HL-60 (cell line): ENCODE measurements around the gene CLSTN2.

Source experiments
- SPI1 ChIP-seq: IDR thresholded peaks from 2 replicates; pipeline ENCODE4 v1.6.1; 2012; ENCODE audit warnings: low read depth, mild to moderate bottlenecking, borderline replicate concordance
- TF ChIP-seq, protein P1 (sequence below): IDR thresholded peaks from one replicate; pipeline ENCODE4 v1.5.1; 2011; ENCODE audit warnings: low read length, control low read depth, inconsistent platforms; ENCODE audit not compliant: insufficient read depth
- TF ChIP-seq, protein P2 (sequence below): IDR thresholded peaks from 2 replicates; pipeline ENCODE4 v1.6.1; 2012; ENCODE audit warnings: low read depth; ENCODE audit not compliant: insufficient replicate concordance

GRCh38 chr3:140189267-140189666 lies 254.3 kb downstream of the CLSTN2 start:
- TF ChIP-seq, protein P1, sequence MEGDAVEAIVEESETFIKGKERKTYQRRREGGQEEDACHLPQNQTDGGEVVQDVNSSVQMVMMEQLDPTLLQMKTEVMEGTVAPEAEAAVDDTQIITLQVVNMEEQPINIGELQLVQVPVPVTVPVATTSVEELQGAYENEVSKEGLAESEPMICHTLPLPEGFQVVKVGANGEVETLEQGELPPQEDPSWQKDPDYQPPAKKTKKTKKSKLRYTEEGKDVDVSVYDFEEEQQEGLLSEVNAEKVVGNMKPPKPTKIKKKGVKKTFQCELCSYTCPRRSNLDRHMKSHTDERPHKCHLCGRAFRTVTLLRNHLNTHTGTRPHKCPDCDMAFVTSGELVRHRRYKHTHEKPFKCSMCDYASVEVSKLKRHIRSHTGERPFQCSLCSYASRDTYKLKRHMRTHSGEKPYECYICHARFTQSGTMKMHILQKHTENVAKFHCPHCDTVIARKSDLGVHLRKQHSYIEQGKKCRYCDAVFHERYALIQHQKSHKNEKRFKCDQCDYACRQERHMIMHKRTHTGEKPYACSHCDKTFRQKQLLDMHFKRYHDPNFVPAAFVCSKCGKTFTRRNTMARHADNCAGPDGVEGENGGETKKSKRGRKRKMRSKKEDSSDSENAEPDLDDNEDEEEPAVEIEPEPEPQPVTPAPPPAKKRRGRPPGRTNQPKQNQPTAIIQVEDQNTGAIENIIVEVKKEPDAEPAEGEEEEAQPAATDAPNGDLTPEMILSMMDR: no peak
- TF ChIP-seq, protein P2, sequence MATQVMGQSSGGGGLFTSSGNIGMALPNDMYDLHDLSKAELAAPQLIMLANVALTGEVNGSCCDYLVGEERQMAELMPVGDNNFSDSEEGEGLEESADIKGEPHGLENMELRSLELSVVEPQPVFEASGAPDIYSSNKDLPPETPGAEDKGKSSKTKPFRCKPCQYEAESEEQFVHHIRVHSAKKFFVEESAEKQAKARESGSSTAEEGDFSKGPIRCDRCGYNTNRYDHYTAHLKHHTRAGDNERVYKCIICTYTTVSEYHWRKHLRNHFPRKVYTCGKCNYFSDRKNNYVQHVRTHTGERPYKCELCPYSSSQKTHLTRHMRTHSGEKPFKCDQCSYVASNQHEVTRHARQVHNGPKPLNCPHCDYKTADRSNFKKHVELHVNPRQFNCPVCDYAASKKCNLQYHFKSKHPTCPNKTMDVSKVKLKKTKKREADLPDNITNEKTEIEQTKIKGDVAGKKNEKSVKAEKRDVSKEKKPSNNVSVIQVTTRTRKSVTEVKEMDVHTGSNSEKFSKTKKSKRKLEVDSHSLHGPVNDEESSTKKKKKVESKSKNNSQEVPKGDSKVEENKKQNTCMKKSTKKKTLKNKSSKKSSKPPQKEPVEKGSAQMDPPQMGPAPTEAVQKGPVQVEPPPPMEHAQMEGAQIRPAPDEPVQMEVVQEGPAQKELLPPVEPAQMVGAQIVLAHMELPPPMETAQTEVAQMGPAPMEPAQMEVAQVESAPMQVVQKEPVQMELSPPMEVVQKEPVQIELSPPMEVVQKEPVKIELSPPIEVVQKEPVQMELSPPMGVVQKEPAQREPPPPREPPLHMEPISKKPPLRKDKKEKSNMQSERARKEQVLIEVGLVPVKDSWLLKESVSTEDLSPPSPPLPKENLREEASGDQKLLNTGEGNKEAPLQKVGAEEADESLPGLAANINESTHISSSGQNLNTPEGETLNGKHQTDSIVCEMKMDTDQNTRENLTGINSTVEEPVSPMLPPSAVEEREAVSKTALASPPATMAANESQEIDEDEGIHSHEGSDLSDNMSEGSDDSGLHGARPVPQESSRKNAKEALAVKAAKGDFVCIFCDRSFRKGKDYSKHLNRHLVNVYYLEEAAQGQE: no peak
- TF ChIP-seq SPI1: no peak
